ENCODE results near the gene MICALL1.
"Not testable (repeated sequence)": the region's sequence is repeated elsewhere in the genome, so short reads cannot be mapped to it uniquely, and the experiment has no call there.

MICALL1 gene

DNA sequence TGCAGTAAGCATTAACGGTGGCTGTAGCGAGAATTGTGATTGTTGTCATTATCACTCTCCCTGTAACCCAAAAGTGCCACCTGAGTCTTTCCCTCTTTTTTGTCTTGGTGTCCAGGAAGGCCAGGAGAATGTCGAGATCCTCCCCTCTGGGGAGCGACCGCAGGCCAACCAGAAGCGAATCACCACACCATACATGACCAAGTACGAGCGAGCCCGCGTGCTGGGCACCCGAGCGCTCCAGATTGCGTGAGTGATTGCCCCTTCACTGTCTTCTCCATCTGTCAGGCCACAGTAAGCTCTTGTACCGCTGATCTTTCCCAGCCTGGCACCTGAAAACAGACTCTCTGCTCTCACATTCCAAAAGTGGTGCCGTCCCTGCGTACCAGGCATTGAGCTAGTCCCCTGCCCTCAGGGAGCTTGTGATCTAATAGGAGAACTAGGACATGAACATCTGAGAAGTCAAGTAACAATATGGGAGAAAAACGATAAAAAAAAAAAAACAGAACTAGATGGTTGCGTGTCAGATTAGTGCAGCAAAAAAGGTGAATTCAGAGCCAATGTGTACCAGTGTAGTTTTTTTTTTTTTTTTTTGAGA is 53.2 kb downstream of the MICALL1 start:
- DNase-seq: no peak

DNA sequence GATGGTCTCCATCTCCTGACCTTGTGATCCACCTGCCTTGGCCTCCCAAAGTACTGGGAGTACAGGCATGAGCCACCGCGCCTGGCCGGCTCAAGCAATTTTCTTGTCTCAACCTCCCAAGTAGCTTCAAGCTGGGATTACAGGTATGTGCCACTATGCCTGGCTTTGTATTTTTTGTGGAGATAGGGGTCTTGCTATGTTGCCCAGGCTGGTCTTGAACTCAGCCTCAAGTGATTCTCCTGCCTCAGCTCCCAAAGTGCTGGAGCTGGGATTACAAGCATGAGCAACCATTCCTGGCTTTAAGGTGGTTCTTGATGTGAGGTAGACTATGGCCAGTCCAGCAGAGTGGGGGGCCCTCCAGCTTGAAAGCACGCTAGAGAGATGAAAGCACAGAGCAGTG is 55.0 kb downstream of the MICALL1 start:
- no peak for DNase-seq

DNA sequence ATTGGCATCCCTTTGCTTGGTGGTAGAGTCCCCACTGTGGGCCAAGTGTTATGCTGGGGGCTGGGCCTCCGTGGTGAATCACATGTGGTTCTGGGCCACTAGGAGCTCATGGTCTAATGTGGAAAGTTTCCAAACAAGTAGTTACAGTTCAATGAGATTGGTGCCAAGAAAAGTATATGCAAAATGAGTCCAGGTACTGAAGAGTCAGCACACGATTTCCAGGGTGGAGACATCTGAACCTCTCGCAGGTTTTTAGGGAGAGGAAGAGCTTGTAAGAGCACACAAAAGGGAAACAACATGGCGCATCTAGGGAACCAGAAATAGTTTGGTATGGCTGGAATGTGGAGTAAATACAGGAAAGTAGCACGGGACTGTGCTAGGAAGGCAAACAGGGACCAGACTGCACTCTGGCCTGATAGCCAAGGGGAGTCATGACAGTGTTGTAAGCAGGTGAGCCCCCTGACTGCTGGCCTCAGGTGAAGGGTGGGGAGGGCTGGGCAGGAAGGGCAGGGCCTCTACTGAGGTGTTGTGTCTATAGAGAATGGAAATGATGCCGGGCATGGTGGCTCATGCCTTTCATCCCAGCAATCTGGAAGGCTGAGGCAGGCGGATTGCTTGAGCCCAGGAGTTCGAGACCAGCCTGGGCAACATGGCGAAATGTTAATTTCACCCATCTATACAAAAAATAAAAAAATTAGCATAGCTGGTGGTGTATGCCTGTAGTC is 60.0 kb downstream of the MICALL1 start:
- DNase-seq: no peak

DNA sequence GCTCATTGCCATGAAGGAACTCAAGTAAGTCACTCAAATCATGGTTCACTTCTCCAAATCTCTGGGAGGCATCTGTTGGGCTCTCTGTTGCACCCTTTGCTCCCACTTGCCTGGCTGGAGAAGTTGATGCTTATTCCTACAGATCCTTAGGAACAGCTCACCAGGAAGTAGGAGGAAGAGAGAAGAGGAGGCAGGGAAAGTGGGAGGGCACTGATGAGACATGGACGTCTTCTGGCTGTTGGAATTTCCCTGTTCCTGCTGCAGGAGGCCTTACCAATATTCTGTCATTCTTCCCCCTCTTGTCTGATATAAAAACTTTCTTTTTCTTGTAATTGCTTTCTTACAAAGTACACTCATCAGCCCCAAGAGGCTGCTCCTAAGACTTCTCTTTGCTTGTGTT is 61.0 kb downstream of the MICALL1 start:
- DNase-seq: no peak

DNA sequence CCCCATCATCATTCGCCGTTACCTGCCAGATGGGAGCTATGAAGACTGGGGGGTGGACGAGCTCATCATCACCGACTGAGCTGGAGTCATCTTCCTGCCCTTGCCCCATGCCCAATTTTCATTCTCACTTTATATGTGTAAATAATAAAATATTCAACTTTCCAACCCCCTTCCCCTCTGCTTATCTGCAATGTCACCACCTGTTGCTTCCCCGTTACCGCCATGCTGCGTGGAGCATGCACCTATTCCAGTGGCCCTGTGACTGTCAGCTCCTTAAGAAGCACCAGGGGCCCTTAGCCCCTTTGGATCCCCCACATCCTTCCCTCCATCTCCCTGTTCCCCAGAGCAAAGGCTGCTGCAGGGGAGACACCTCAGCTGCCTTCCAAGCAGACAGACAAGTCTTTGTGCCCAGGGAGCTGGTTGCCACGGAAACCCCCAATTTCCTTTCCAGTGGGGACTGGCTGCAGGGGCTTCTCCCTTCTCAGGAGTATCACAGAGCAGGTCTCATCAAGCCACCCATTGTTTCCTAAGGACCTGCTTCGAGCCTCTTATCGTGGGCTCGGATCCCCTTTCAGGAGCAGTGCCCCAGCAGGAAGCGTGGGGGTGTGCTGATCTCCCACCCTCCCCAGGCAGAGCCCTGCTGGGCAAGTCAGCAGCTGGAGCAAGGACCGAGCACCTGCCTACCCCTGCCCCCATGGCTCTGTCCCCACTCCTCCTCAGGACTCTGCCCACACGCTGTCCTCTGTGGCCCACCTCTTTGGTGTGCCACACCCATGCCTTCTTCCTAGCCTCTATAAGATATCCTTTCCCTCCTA is 61.7 kb downstream of the MICALL1 start:
- no peak for DNase-seq

DNA sequence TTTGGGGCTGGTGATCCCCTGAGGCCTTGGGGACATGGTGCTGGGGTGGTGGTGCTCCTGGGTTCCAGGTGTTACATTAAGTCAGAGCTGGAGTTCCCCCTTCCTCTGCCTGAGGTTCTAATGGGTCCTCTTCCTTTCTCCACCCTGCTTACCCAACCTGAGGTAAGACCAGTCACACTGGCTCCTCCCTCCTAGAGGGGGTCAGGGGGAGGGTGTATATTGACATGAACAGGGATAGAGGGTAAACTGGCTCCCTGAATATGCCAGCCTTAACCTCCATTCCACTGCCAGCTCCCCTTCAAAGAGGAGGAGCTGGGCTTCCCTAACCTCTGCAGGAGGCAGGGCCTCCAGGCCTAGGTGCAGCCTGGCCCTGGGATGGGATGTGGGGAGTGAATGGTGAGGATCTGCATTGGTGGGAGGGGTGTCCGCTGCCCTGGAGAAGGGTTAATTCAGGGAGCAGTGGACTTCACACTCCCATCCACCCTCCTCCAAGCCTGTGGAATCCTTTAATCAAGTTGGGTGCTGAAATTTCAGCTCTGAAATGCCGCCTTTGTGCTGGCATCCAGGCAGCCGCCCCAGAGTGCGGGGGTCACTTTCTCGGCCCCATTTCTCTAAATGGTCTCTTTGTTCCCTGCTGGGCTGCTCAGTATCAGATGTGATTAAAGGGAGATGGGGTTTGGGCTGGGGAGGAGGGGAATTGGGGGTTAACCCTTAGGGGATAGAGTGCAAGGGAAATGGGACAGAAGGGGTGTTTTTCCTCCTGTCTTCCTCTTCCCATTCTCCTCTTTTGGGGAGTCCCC is 62.6 kb downstream of the MICALL1 start:
- DNase-seq: no peak

DNA sequence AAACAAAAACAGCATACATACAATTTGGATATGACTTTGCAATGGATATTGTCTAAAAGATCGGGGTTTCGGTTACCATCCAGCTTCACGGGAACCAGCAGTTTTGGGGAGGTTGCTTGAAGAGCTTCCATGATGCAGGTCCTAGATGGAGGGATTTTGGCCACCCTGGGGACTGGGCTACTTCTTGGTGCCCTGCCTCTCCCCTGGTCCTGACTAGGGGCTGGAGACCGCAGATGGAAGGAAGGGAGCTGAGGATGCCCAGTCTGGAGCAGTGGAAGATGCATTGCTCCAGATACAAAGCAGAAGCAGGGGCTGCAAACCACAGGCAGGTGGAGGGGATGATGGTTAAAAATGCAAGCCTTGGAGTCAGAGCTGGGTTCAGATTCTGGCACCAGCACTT is 64.8 kb downstream of the MICALL1 start:
- no peak for DNase-seq

DNA sequence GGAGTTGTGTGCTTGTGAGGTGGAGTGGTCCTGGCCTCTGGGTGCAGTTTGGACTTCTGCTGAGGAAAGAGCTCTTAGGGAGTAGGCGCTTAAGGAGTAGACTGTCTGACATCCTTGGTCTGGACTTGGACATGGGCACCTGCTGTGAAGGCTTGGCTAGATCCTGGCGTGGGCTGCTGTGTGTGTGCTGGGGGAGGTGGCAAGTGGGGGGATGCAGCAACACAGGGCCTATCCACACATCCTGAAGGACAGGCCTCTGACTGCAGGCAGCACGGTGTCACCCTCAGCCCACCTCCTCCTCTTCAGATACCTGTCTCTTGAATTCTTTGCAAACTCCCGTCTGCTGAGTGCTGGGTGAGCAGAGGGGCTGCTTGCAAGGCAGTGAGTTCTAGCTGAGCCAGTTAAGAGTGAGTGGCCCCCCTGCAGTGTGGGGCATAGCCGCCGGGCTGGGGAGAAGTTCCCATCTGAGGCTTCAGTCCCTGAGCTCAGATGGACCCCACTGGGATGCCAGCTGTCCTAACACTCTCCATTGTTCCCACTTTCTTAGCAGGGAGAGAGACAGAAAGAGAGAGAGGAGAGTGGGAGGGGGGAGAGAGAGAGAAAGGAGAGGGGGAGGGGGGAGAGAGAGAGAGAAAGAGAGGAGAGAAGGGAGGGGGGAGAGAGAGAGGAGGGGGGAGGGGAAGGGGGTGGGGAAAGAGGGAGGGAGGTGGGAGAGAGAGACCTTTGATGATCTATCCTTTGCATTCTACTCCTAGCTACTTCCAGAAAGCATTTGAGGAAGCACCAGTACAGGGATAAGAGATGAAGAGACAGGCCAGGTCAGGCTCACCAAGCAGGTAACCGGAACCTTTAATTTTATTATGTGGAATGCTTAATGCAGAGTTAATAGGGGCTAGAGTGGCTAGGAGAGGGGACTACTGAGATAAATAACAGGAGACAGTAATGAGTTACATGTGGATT is 65.7 kb downstream of the MICALL1 start:
- DNase-seq: no peak

DNA sequence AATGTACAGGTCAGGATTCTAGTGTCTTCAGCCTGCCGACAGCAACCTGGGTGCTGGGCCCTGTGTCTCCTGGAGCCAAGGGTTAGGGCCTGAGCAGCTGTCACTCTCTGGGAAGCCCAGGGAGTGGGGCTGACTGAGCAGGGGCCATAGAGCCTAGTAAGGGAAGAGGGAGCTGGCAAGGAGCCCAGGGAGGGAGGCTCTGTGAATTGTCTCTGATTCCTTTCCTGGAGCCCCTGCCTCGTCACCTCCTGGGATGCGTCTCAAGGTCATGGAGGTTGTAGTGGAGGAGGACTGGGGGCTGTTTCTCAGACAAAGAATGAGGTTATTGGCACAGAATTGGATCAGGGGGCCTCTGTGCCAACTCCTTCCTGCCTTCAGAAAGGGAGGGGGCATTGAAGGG is 66.4 kb downstream of the MICALL1 start:
- no peak for DNase-seq

DNA sequence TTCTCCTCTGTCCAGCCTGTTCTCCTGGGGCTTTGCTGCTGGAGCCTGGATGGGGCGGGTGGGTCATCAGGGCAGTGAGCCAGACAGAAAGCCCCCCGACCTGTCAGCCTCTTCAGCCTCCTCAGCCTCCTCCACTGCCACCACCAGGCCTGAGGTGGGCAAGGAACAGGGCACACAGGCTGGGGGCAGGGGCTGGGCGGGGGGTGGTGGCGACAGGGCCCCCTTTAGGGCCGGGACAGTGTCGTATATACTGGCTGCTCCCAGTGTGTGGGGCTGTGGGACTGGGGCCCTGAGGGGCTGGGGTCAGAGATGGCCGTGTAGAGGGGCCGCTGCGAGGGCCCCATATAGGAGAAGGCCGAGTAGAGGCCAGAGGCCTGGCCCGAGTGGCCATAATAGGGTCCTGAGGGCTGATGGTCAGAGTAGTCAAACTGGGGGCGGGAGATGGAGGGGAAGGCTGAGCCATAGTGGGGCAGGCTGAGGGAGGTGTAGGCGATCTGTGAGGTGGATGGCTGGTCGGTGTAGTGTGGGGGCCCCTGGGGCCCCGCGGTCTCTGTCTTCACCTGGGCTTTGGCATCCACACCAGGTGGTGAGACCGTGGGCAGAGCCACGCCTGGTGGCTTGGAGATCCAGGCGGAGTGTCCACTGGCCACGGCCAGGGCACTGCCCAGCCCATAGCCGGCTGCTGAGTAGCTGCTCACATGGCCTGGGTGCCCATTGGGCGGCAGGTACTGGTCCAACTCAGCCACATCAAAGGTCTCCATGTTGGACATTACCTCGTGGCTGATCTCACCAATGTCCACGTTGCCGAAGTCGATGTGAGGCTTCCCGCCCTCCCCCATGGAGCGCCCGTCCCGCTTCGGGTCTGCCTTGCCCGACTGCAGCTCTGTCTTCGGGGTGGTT is 67.4 kb downstream of the MICALL1 start:
- DNase-seq: no peak

DNA sequence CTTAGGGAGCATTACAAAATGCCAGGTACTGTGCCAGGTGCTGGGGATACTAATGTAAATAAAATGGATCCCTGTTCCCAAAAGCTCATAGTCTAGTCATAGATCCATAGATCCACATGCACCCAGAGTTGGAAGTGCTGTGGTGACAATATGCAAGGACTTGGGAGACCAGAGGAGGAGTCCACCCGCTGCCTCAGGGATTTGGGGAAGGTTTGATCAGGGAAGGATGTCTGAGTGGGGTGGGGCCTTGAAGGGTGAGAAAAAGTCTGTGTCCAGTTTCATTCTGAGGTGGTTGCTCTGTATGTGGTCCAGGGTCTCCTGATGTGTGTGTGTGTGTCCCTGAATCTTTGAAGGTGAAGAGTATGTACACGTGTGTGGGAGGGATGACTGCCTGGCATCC is 69.1 kb downstream of the MICALL1 start:
- no peak for DNase-seq

DNA sequence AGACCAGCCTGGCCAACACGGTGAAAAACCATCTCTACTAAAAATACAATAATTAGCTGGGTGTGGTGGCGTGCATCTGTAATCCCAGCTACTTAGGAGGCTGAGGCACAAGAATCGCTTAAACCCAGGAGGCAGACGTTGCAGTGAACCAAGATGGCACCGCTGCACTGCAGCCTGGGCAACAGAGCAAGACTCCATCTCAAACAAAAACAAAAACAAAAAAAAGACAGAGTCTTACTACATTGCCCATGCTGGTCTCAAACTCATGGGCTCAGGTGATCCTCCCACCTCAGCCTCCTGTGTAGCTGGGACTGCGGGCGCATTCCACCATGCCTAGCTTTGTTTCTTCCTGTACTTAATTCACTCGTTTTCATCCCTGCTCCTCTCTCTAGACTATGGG is 69.9 kb downstream of the MICALL1 start:
- DNase-seq: not testable (repeated sequence)

DNA sequence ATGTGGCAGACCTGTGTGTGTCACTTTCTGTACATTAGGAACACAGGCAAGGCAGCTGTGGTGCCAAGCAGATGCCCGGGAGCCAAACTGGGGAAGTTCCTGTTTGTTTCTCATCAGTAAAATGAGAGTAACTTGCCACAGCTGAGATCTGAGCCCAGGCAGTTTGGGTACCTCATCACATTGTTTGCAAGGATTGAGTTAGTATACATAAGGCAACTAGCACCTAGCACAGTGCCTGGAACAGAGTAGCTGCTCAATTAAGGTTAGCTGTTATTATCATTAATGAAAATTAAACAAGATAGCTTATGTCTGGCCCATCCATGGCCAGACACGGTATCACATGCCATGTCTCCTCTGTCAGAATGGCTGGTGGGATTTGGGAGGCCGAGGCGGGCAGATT is 70.5 kb downstream of the MICALL1 start:
- DNase-seq: no peak

DNA sequence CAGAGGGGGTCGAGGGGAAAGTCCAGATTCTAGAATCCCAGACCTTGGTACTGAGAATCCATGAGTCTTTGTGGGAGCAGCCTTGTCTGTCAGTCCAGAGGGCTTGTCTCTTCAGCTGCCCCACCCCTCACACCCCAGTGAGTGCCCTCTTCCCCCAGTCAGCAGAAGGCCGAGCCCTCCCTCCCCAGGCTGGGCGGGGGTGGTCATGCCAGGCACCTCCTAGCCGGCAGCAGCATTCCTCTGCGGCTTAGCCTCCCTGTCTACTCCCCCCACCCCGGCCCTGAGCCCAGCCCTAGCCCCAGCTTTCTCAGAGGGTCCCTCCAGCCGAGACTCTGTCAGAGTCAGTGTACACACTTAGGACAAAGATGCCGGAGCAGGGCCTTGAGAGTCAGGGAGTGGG is 73.7 kb downstream of the MICALL1 start:
- DNase-seq: no peak

DNA sequence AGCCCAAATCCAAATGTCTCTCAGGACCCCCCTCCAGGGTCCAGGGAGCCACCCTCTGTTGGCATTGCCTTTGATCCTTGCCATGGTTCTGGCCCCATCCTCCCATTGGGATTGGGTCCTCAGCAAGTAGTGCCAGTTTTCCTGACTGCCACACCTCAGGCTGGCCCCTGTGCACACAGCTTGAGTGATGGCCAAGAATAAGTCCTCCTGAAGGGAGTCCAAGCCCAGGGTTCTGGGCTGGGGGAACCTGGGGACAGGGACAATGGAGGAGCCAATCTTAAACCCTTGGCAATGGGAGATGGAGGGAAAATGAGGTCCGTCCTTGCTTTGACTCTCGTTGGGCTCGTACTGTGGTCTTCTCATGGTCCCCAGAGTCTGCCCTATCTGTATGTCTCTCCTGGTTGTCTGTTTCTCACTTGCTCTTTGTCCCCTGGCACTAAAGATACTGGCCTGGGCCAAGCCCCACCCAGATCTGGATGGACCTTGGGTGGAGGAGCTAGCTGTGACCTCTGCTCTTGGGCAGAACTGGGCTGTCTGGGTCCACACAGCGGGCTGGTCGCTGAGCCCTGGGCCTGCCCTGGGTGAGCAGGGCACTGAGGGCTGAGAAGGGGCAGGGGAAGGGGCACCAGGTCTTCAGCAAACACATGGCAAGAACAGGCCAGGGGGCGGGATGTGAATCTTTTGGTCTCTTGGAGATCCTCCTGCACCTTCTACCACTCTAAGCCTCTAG is 75.3 kb downstream of the MICALL1 start:
- no peak for DNase-seq

DNA sequence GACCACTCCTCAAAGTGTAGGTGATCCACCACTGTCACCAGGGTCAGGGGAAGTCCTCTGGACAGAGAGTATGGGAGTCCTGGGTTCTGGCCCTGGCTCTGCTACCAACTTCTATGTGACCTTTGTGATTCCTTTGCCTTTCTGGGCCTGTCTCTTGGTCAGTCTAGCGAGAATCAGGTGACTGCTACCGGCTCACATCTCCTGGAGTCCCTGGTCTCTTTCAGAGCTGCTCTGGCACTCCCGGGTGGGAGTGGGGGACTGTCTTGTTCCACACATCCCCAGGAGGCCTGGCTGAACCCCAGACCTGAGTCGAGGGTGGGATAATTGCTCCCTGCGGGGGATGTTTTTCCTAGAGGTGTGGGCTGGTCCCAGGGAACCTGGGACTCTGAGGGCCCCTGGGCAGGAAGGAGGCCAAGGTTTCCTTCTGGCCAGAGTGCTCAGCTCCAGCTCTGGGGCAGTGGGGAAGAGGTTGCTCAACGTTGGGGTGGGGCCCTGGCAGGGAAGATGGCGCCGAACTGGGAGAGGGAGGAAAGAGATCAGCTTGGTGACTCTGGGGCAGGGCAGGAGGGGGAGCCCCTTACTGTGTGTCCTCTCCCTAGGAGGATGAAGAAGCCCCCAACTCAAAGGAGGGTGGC is 76.2 kb downstream of the MICALL1 start:
- no peak for DNase-seq

DNA sequence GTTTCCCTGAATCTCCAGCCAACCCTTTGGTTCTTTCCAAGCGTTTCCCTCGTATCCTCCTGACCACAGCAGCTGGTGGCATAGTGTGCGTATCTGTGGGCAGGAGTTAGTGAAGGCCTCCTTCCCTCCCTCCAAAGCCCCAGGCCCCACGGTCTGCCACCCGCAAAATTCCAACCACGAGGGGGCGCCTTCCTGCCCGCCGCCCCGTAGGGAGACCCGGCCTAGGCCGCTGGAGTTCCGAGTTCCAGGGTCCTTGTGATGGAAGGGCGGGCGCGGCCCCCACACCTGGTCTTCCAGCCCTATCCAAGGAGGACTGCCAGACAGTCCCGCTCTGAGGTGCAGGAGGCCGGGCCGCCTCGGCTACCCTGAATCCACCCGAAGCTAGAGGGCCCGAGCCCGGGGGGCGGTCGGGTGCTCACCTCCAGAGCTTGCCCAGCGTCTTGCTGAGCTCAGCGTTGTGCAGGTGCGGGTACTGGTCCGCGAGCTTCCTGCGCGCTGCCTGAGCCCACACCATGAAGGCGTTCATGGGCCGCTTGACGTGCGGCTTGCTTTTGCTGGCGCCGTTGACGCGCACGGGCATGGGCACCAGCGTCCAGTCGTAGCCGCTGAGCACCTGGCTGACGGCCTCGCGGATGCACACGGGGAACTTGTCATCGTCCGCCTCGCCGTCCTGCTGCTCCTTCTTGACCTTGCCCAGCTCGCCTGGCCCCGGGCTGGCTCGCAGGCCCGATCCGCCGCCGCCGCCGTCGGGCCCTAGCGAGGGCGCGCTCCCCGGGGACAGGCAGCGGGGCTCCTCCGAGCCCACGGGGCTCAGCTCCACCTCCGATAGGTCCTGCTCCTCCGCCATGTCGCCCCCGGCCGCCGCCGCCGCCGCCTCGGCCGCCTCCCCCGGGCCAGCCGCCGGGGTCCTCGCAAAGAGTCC is 77.1 kb downstream of the MICALL1 start:
- DNase-seq: no peak
